Measurements from ENCODE around the gene KRTAP10-3. TPM values are rescaled to one million over a fixed set of nuclear protein-coding genes. Genes with fewer than 3 reads are reported as not detected.

The KRTAP10-3 gene
- total RNA-seq, 1 experiment from 2014 or later, result 0.62 TPM

GRCh38 chr21:44533891-44534627 is 24.5 kb downstream of the KRTAP10-3 start:
- Histone ChIP-seq H3K27me3 (replicated peaks; ENCODE audit: insufficient read depth, low read depth, low read length, poor library complexity) (no peaks in the 10 kb centered on the region), H3K9me3 (ENCODE audit: low read depth, low read length, poor library complexity, severe bottlenecking) (no peaks in the 10 kb centered on the region), H3K36me3 (ENCODE audit: insufficient read depth, low read length, poor library complexity, severe bottlenecking) (no peaks in the 10 kb centered on the region), H3K4me3 (ENCODE audit: low read depth, low read length, poor library complexity, severe bottlenecking) (no peak overlapping the region), H3K4me1 (ENCODE audit: insufficient read depth, low read length, poor library complexity, severe bottlenecking) (no peaks in the 10 kb centered on the region), H3K27ac (ENCODE audit: low read depth, low read length, poor library complexity, severe bottlenecking) (no peak overlapping the region)
- POLR2A ChIA-PET (ENCODE audit: low non-redundant PET), result no interaction called here
- no TSS peak for BruUV-seq (replicated peaks)
- no peak for DNase-seq (ENCODE audit: low spot score)
- CTCF ChIA-PET, result no interaction called here
- no peak for TF ChIP-seq CTCF (conservative IDR thresholded peaks at IDR 0.05; ENCODE audit: low read depth, low read length)
- TF ChIP-seq EZH2 (IDR thresholded peaks at IDR 0.05; ENCODE audit: borderline replicate concordance, low read depth, low read length, poor library complexity, severe bottlenecking), result no peak
- intact Hi-C loops (cut with micrococcal nuclease; ENCODE audit: unreplicated experiment), result no loop called here

GRCh38 chr21:44533121-44533890 is 25.3 kb downstream of the KRTAP10-3 start:
- CTCF ChIA-PET, result no interaction called here
- no TSS peak for BruUV-seq (replicated peaks)

GRCh38 chr21:44532712-44533111 is 25.9 kb downstream of the KRTAP10-3 start:
- ChIA-PET POLR2A (ENCODE audit: low non-redundant PET) (no interaction called here), CTCF (no interaction called here)
- TF ChIP-seq EZH2 (IDR thresholded peaks at IDR 0.05; ENCODE audit: borderline replicate concordance, low read depth, low read length, poor library complexity, severe bottlenecking) (no peak), CTCF (conservative IDR thresholded peaks at IDR 0.05; ENCODE audit: low read depth, low read length) (no peak)
- H3K36me3 ChIP-seq (ENCODE audit: insufficient read depth, low read length, poor library complexity, severe bottlenecking), result no peaks in the 10 kb centered on the region
- H3K27me3 ChIP-seq (replicated peaks; ENCODE audit: insufficient read depth, low read depth, low read length, poor library complexity), result no peaks in the 10 kb centered on the region
- H3K27ac ChIP-seq (ENCODE audit: low read depth, low read length, poor library complexity, severe bottlenecking), result no peak overlapping the region
- no peak overlapping the region for H3K4me3 ChIP-seq (ENCODE audit: low read depth, low read length, poor library complexity, severe bottlenecking)
- H3K9me3 ChIP-seq (ENCODE audit: low read depth, low read length, poor library complexity, severe bottlenecking), result no peaks in the 10 kb centered on the region
- no peak for DNase-seq (ENCODE audit: low spot score)
- intact Hi-C loops (cut with micrococcal nuclease; ENCODE audit: unreplicated experiment), result no loop called here
- no TSS peak for BruUV-seq (replicated peaks)
- no peaks in the 10 kb centered on the region for H3K4me1 ChIP-seq (ENCODE audit: insufficient read depth, low read length, poor library complexity, severe bottlenecking)

More at GRCh38 chr21:44533121-44533890, 25.3 kb downstream of the KRTAP10-3 start:
- Histone ChIP-seq H3K36me3 (ENCODE audit: insufficient read depth, low read length, poor library complexity, severe bottlenecking) (no peaks in the 10 kb centered on the region), H3K4me1 (ENCODE audit: insufficient read depth, low read length, poor library complexity, severe bottlenecking) (no peaks in the 10 kb centered on the region), H3K4me3 (ENCODE audit: low read depth, low read length, poor library complexity, severe bottlenecking) (no peak overlapping the region), H3K27ac (ENCODE audit: low read depth, low read length, poor library complexity, severe bottlenecking) (no peak overlapping the region), H3K9me3 (ENCODE audit: low read depth, low read length, poor library complexity, severe bottlenecking) (no peaks in the 10 kb centered on the region), H3K27me3 (replicated peaks; ENCODE audit: insufficient read depth, low read depth, low read length, poor library complexity) (no peaks in the 10 kb centered on the region)
- no peak for DNase-seq (ENCODE audit: low spot score)
- intact Hi-C loops (cut with micrococcal nuclease; ENCODE audit: unreplicated experiment), result no loop called here
- POLR2A ChIA-PET (ENCODE audit: low non-redundant PET), result no interaction called here
- TF ChIP-seq CTCF (conservative IDR thresholded peaks at IDR 0.05; ENCODE audit: low read depth, low read length), result no peak
- TF ChIP-seq EZH2 (IDR thresholded peaks at IDR 0.05; ENCODE audit: borderline replicate concordance, low read depth, low read length, poor library complexity, severe bottlenecking), result no peak

All from A673 (cell line).